OCI-LY1 (cell line): Measurements from ENCODE around the gene HNRNPM.

ENCODE experiments used
- H2AFZ ChIP-seq: fragments of 200-600 bp; sonication (generic), shearing (Covaris generic); 2 replicates; pipeline ENCODE4 v1.6.0; 2014; ENCODE audit warnings: antibody characterized with exemption, mild to moderate bottlenecking, low read length
- H3F3A ChIP-seq: fragments of 200-600 bp; sonication (generic), shearing (Covaris generic); 2 replicates; pipeline ENCODE4 v1.6.0; 2014; ENCODE audit warnings: mild to moderate bottlenecking, antibody characterized with exemption, low read length, moderate library complexity; ENCODE audit not compliant: insufficient read depth
- H3K27ac ChIP-seq: fragments of 200-600 bp; sonication (generic); 2 replicates; pipeline ENCODE4 v1.5.1; 2014; ENCODE audit warnings: low read length, mixed run types, mild to moderate bottlenecking, low read depth; ENCODE audit not compliant: poor library complexity, severe bottlenecking
- H3K27me3 ChIP-seq: fragments of 200-600 bp; sonication (generic); 2 replicates; pipeline ENCODE4 v1.6.0; 2014; ENCODE audit warnings: antibody characterized with exemption, mild to moderate bottlenecking, low read length, moderate library complexity; ENCODE audit not compliant: insufficient read depth
- H3K36me3 ChIP-seq: fragments of 200-600 bp; sonication (generic); 2 replicates; pipeline ENCODE4 v1.6.1; 2014; ENCODE audit warnings: mild to moderate bottlenecking, antibody characterized with exemption, low read length, moderate library complexity, mixed read lengths; ENCODE audit not compliant: insufficient read depth
- H3K4me1 ChIP-seq: fragments of 200-600 bp; sonication (generic); 2 replicates; pipeline ENCODE4 v1.5.1; 2014; ENCODE audit warnings: mild to moderate bottlenecking, low read length, moderate library complexity; ENCODE audit not compliant: insufficient read depth, severe bottlenecking
- H3K4me2 ChIP-seq: fragments of 200-600 bp; sonication (generic), shearing (Covaris generic); 2 replicates; pipeline ENCODE4 v1.6.1; 2014; ENCODE audit warnings: low read length
- H3K4me3 ChIP-seq: fragments of 200-600 bp; sonication (generic); 2 replicates; pipeline ENCODE4 v1.5.1; 2014; ENCODE audit warnings: low read length, low read depth, mild to moderate bottlenecking, mixed read lengths; ENCODE audit not compliant: poor library complexity, severe bottlenecking
- H3K79me2 ChIP-seq: fragments of 200-600 bp; shearing (Covaris generic); 2 replicates; pipeline ENCODE4 v1.6.1; 2016; ENCODE audit warnings: mixed run types, low read length, mixed read lengths; ENCODE audit not compliant: insufficient read depth
- H3K9ac ChIP-seq: fragments of 200-600 bp; sonication (generic), shearing (Covaris generic); 2 replicates; pipeline ENCODE4 v1.6.1; 2014; ENCODE audit warnings: mild to moderate bottlenecking, low read length, mixed read lengths
- H3K9me2 ChIP-seq: fragments of 200-600 bp; sonication (generic), shearing (Covaris generic); 2 replicates; pipeline ENCODE4 v1.6.1; 2014; ENCODE audit warnings: low read depth, mild to moderate bottlenecking, low read length, mixed read lengths
- H3K9me3 ChIP-seq: fragments of 200-600 bp; shearing (Covaris generic); 2 replicates; pipeline ENCODE4 v1.6.1; 2014; ENCODE audit warnings: low read length, mixed read lengths
- H4K20me1 ChIP-seq: fragments of 200-600 bp; sonication (generic), shearing (Covaris generic); 2 replicates; pipeline ENCODE4 v1.6.0; 2016; ENCODE audit warnings: mild to moderate bottlenecking, low read length; ENCODE audit not compliant: insufficient read depth
- CTCF ChIP-seq: fragments of 200-600 bp; sonication (generic), shearing (Covaris generic); IDR thresholded peaks from 2 replicates; pipeline ENCODE4 v1.5.1; 2017; ENCODE audit warnings: mild to moderate bottlenecking, antibody characterized with exemption, low read length, moderate library complexity, mixed read lengths
- EZH2 ChIP-seq: fragments of 200-600 bp; sonication (generic), shearing (Covaris generic); IDR thresholded peaks from 2 replicates; pipeline ENCODE4 v1.8.0; 2017; ENCODE audit warnings: borderline replicate concordance, mixed run types, mild to moderate bottlenecking, antibody characterized with exemption, low read length, moderate library complexity, mixed read lengths

The HNRNPM gene

GRCh38 chr19:8401981-8402411 lies 42.8 kb upstream of the HNRNPM start:
- Histone ChIP-seq H3K9me2 (no peaks in the 10 kb centered on the region), H4K20me1 (no peaks in the 10 kb centered on the region), H3K27me3 (no peaks in the 10 kb centered on the region), H3K79me2 (no peaks in the 10 kb centered on the region), H2AFZ (no peak overlapping the region), H3F3A (no peaks in the 10 kb centered on the region), H3K9me3 (no peaks in the 10 kb centered on the region), H3K36me3 (peaks cover 24% of the 10 kb centered on the region; the same call in 1 of the 2 replicates), H3K4me3 (no peak overlapping the region), H3K9ac (no peak overlapping the region), H3K4me1 (no peaks in the 10 kb centered on the region), H3K4me2 (no peak overlapping the region), H3K27ac (no peak overlapping the region)
- TF ChIP-seq EZH2 (no peak), CTCF (no peak)

- peaks cover 24% of the 10 kb centered on the region; the same call in 1 of the 2 replicates for H3K36me3 ChIP-seq
- no peak overlapping the region for H3K4me2 ChIP-seq
- no peak overlapping the region for H3K9ac ChIP-seq
- H3K9me2 ChIP-seq: no peaks in the 10 kb centered on the region
- H3K9me3 ChIP-seq: no peaks in the 10 kb centered on the region
- no peaks in the 10 kb centered on the region for H4K20me1 ChIP-seq
- no peaks in the 10 kb centered on the region for H3F3A ChIP-seq
- no peak overlapping the region for H3K4me3 ChIP-seq
- H3K79me2 ChIP-seq: no peaks in the 10 kb centered on the region
- no peak overlapping the region for H2AFZ ChIP-seq
- H3K27ac ChIP-seq: no peak overlapping the region
- no peaks in the 10 kb centered on the region for H3K27me3 ChIP-seq
- no peaks in the 10 kb centered on the region for H3K4me1 ChIP-seq
- no peak for TF ChIP-seq EZH2
- TF ChIP-seq CTCF: no peak
Observed at GRCh38 chr19:8403098-8403819, 41.5 kb upstream of the HNRNPM start.

- Histone ChIP-seq H3K9me3 (no peaks in the 10 kb centered on the region), H3K36me3 (peaks cover 24% of the 10 kb centered on the region; the same call in 1 of the 2 replicates), H3K4me2 (no peak overlapping the region), H3K4me1 (no peaks in the 10 kb centered on the region), H3K9me2 (no peaks in the 10 kb centered on the region), H3K27me3 (no peaks in the 10 kb centered on the region), H2AFZ (no peak overlapping the region), H3K9ac (no peak overlapping the region), H3K4me3 (no peak overlapping the region), H4K20me1 (no peaks in the 10 kb centered on the region), H3F3A (no peaks in the 10 kb centered on the region), H3K27ac (no peak overlapping the region), H3K79me2 (no peaks in the 10 kb centered on the region)
- no peak for TF ChIP-seq EZH2
- no peak for TF ChIP-seq CTCF
Observed at GRCh38 chr19:8403820-8404109, 41.0 kb upstream of the HNRNPM start.
